GM12878 (cell line): ENCODE measurements around the gene NPHP1.

Experiments
- JUNB ChIP-seq: IDR thresholded peaks from 2 replicates; pipeline ENCODE4 v1.6.1; 2016; ENCODE audit warnings: antibody characterized with exemption, mild to moderate bottlenecking
- RAD51 ChIP-seq: fragments of 450-650 bp; IDR thresholded peaks from 2 replicates; pipeline ENCODE4 v1.6.1; 2016; ENCODE audit warnings: moderate library complexity, mild to moderate bottlenecking, inconsistent platforms
- SMC3 ChIP-seq: IDR thresholded peaks from 2 replicates; pipeline ENCODE4 v1.6.1; 2011; ENCODE audit warnings: low read length, improper control_type of control experiment, borderline replicate concordance
- YY1 ChIP-seq: IDR thresholded peaks from 2 replicates; pipeline ENCODE4 v1.6.1; 2011; ENCODE audit warnings: low read depth, mild to moderate bottlenecking, low read length

GRCh38 chr2:110113961-110114591, 90.7 kb downstream of the NPHP1 start:
- TF ChIP-seq YY1, result no peak
- TF ChIP-seq RAD51, result no peak
- TF ChIP-seq SMC3, result no peak
- no peak for TF ChIP-seq JUNB
